ENCODE data around the gene ALX3. TPM values are rescaled to one million over a fixed set of nuclear protein-coding genes. Genes with fewer than 3 reads are reported as not detected.
A peak's percentile ranks its signal among the peaks of the same experiment; 100 is the strongest.

ALX3 gene
- total RNA-seq, 4 donors from 2014 or later: not detected

DNA sequence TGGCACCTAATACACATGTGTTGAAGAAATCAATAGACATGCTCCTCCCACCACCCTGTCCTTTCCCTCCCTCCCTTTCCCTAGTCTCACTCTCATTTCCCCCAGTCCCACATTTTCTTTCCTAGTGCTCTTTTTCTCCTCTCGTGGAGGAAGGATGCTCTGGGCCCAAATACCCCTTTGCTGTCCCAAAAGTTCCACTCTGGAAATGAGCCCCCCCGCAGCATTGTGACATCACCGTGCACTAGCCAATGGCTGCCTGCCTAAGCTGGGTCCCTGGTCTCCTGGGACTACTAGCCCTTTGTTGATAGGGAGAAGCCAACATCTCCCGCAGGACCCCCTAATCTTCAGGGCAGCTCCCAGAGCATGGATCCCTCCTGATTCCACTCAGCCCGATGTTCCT, 41.7 kb upstream of the ALX3 start, which contains the start of gene UBL4B:
TSS of gene UBL4B (plus strand) at position 301 of the 400 bp plus-strand sequence. CDS start at position 393, 92 bp downstream.
- TF ChIP-seq, protein P1, sequence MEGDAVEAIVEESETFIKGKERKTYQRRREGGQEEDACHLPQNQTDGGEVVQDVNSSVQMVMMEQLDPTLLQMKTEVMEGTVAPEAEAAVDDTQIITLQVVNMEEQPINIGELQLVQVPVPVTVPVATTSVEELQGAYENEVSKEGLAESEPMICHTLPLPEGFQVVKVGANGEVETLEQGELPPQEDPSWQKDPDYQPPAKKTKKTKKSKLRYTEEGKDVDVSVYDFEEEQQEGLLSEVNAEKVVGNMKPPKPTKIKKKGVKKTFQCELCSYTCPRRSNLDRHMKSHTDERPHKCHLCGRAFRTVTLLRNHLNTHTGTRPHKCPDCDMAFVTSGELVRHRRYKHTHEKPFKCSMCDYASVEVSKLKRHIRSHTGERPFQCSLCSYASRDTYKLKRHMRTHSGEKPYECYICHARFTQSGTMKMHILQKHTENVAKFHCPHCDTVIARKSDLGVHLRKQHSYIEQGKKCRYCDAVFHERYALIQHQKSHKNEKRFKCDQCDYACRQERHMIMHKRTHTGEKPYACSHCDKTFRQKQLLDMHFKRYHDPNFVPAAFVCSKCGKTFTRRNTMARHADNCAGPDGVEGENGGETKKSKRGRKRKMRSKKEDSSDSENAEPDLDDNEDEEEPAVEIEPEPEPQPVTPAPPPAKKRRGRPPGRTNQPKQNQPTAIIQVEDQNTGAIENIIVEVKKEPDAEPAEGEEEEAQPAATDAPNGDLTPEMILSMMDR (IDR thresholded peaks at IDR 0.05): no peak
- no peak for DNase-seq (ENCODE audit: low spot score)
- no peak for ATAC-seq (ENCODE audit: low FRiP score)

DNA sequence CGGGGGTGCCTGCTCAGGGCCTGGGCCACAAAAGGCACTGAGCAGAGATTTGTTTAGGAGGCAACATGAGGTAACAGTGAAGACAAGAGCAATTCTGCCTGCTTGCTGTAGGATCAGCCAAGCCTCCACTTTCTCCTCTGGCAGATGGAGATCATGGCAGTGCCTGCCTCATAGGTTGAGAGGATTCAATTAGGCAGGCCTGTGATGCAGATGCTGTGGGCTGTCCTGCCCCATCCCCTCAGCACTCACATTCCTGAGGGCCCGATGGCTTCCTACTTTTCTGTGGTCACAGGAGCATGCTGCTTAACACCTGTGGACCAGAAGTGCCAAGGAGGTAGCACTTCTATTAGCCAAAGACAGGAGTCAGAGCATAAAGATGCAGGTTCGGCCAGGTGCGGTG, 40.6 kb upstream of the ALX3 start:
- TF ChIP-seq, protein P1 (IDR thresholded peaks at IDR 0.05): no peak
- ATAC-seq (ENCODE audit: low FRiP score) (no peak), DNase-seq (ENCODE audit: low spot score) (no peak)

DNA sequence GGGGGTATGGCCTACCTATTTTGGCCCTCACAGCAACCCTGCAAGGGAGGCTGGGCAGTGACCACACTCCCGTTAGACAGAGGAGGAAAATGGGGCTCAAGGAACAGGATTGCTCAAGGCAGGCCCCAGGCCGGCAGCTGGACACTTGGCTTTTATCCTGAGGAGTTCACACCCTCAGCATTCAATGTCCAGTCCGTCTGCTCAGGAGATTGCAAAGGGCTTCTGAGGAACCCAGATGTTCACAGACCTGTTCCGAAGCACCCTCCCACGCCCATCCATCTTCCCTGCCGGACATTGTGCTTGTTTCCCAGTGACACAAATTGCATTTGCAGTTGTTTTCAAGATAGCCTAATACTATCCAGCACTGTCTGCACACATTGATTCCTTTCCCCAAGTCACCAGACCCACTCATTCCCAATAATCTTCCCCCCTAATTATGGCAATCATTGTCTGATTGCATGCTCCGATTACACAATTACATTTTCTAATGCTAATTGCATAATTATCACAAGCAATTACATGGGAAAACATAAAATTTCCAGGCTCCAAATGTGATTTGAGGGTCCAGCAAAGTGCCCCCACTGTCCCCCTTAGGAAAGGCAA, 37.5 kb upstream of the ALX3 start:
- TF ChIP-seq, protein P1 (IDR thresholded peaks at IDR 0.05): no peak
- ATAC-seq (ENCODE audit: low FRiP score) (no peak), DNase-seq (ENCODE audit: low spot score) (no peak)

DNA sequence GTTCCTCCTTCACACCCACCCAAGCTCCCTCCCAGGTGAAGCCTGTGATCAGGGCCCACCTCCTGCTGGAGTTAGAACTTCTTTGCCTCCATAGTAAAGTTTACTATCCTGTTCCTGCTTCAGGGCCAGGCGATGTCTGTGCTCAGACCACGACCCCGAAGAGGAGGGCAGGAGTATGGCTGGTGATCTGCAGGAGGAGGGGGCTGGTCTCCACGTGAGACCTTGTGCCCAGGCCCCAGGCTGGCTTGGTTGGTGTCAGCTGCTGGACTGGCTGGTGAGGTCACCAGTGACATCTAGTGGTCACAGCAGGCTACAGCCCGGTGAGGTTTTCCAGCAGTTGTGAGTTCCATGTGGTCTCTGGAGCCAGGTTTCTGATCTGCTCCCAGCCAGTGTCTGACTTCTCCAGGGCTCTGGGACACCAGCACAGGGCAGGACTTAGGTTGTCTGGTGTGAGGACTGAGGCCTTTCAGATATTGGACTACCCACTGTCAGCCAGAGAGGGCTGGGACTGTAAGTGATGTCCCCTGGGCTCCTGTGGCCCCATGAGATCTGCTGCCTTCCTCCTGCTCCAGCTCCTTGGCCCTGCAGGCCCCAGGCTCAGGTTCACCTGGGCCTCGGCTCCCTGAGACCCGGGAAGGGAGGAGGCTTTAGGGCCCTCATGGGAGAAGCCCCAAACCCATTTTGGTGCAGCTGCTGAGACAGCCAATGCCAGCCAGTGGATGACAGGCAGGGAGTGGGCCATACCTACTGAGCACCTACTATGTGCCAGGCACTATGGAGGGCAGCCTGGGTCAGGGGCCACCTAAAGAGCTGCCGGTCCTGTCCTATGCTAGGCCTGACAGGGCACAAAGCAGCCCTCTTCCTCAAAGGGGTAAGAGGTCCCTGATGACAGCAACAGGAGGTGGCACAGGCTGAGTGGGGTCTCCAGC, 35.8 kb upstream of the ALX3 start:
- TF ChIP-seq, protein P1 (IDR thresholded peaks at IDR 0.05): peak in 1 of 3 donors; percentile 12
- DNase-seq (ENCODE audit: low spot score) (peak; percentile 32), ATAC-seq (ENCODE audit: low FRiP score) (peak; percentile 53)

DNA sequence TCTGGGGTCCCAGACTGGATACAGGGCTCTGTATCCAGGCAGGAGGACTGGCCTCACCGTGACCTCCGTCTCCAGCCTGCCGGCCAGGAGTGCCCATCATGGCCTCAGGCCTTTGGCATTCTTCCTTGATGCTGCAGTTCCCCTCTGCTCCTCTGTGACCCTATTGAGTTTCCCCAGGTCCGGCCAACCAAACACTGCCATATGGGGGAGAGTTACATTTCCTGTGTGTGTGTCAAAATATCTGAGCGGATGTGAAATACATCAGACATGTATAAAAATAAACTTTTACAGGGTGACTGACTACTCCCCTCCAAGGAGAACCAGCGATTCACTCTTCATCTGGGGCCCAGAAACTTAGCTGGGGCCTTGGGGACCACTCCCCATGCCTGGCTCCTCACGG, 31.6 kb upstream of the ALX3 start:
- TF ChIP-seq, protein P1 (IDR thresholded peaks at IDR 0.05): no peak
- no peak for ATAC-seq (ENCODE audit: low FRiP score)

DNA sequence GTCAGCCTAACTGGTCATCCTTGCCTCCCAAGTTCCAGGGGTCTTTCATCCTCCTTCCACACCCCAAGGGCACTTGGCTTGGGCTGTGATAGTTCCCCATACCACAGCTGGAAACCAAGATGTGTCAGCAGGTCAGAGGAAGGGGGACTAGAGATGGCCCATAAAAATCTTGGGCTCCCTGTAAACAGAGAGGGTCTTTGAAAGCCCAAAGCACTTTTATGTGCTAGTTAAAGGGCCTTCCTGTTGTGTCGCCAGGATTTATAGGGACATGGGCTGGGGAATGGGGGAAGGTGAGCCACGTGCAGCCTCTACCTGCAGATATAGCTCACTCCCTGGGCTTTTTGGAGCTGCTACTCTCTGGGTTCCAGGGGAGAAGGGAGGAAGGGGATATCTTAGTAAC, 29.9 kb upstream of the ALX3 start:
- TF ChIP-seq, protein P1 (IDR thresholded peaks at IDR 0.05): no peak
- DNase-seq (ENCODE audit: low spot score): no peak
- no peak for ATAC-seq (ENCODE audit: low FRiP score)

More for the DNA sequence above, 31.6 kb upstream of the ALX3 start:
- no peak for DNase-seq (ENCODE audit: low spot score)
